ENCODE results near the gene PRKCE. TPM values are rescaled to one million over a fixed set of nuclear protein-coding genes. Genes with fewer than 3 reads are reported as not detected.
A peak's percentile ranks its signal among the peaks of the same experiment; 100 is the strongest.

Gene PRKCE
- total RNA-seq, 1 donor from 2014 or later: 2.4 TPM

DNA sequence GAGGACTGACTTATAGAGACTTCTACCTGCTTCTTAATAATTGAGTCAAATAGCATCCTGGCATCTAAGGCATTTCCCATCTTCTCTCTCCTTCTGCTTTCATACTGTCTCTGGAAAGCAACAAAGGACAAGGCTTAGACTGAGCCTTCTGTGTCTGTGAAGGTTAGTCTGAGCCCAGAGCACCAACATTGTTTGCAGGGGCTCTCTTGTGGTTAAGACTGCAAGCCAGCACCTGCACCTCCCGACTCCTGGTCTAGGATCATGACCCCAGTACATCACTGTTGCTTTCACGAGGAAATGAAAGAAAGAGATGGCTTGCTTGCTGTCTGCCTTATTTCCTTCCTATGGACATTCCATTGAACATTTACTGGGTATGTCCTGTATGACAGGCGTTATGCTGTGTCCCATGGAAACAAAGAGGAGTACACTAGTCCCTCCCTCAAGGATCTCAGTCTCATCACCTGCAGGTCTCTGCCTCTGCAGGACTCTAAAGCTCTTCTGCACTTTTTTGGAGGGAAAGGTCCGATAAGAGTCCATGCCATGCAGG, 330.0 kb downstream of the PRKCE start:
- DNase-seq (ENCODE audit: low read depth): no peak

DNA sequence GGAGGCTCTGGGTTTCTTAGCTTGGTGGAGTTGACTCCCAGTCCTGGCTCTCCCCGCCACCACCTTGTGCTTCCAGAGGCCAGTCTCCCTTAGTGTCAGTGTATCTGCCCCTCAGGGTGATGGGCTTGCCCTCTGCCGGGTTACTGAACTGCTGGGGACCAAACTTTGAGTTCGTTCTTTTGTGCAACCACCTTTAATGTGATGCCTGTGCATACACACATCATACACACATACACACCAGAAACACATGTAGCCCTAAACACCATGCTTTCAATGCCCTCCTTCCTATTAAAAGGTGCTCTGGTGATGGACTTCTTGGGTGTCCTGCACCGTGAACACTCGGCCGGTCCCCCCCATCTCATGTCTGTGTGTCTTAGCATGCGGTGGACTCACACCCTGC, 330.6 kb downstream of the PRKCE start:
- DNase-seq (ENCODE audit: low read depth): no peak

- DNase-seq (ENCODE audit: low read depth): no peak
Observed at GRCh38 chr2:45983213-45983612, 331.7 kb downstream of the PRKCE start.

- DNase-seq (ENCODE audit: low read depth): no peak
Observed at GRCh38 chr2:45984366-45984765, 332.9 kb downstream of the PRKCE start.

- DNase-seq (ENCODE audit: low read depth): no peak
Observed at GRCh38 chr2:45984896-45985473, 333.5 kb downstream of the PRKCE start.

DNA sequence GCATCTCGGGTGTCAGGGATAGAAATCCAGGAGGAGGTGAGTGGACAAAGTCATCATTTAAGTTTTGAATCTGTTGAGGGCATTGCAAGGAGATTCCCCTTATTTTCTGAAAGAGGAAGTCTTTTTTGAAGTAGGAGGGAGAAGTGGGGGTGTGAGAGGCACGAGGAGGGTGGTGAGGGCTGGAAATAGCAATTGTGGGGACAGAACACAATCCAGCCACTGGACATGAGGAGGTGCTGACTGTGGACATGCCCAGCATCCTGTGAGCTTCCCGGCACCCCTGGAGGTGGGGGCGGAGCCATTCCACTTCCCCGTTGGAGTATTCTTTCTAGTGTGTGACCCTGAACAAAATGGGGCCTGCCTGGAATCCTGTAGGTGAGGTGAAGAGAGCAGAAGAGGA, 335.0 kb downstream of the PRKCE start:
- DNase-seq (ENCODE audit: low read depth): no peak

DNA sequence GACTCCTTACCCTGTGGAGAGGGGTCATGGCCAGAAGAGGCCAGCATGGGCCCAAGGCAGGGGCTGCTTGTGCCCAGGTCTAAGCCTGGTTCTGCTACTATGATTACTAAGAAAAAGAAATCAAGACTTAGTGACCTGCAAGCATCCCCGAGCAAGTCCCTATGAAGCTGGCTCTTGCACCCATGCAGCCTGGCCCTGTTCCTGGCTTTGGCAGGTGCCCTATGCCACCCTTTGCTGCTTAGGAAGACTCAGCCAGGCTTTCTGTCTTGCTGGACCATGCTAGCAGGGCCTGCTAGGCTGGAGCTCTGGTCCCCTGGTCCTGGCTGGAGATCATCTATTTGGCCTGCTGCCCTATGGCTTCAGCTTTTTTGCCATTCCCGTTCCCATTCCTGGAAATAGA, 336.4 kb downstream of the PRKCE start:
- DNase-seq (ENCODE audit: low read depth): no peak

DNA sequence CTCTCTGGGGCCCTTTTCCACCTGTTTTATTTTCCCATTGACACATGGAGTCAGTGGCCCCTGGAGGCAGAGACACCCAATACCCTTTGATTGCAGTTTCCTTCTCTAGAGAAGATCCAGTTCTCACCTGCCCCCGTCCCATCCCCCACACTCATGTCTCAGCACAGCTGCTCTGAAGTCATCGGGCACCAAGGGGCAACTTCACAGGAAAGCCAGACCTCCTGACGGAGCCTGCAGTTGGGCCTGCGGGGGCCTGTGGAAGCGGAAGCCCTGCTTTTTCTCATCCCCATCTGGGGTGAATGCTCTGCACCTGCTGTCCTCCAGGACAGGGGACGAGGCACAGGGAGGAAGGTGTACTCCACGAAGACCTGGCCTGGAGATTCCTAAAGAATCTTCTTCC, 337.4 kb downstream of the PRKCE start:
- DNase-seq (ENCODE audit: low read depth): peak; percentile 33

- DNase-seq (ENCODE audit: low read depth): no peak
Observed at GRCh38 chr2:45990131-45990530, 338.7 kb downstream of the PRKCE start.

DNA sequence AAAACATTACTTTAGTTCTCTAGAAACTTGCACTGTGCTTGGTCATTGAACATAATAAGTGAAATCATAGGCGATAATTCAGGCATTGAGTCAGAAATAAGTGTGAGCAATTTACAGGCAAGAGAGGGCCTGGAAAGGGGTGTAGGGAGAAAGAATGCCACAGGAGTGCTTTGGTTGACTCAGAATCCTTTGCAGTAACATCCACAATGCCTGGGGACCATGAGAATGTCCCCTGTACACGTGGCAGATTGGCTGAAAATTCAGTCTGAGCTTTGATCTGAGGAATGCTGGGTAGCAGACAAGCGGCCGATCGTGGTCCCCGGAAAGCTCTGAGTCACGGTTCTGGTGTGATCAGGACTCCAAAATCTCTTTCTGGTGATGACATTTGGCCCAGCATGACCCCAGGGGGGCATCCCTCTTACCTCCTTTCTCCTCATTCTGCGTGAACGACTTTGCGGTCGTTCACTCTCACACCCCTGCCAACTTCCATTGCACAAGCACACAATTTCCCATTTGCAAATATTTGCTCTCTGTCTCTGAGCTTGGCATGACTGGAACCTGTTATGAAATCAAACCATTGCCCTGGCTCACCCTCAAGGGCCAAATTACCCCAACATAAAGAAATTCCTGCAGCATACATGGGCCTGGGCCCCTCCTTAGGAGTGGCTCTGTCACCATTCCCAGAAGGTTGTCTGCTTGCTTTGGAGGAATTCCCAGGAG, 340.7 kb downstream of the PRKCE start:
- DNase-seq (ENCODE audit: low read depth): peak; percentile 86

GRCh38 chr2:45992741-45993475, 341.4 kb downstream of the PRKCE start:
- DNase-seq (ENCODE audit: low read depth): no peak

GRCh38 chr2:45993476-45993991, 342.1 kb downstream of the PRKCE start:
- peak; percentile 83 for DNase-seq (ENCODE audit: low read depth)

DNA sequence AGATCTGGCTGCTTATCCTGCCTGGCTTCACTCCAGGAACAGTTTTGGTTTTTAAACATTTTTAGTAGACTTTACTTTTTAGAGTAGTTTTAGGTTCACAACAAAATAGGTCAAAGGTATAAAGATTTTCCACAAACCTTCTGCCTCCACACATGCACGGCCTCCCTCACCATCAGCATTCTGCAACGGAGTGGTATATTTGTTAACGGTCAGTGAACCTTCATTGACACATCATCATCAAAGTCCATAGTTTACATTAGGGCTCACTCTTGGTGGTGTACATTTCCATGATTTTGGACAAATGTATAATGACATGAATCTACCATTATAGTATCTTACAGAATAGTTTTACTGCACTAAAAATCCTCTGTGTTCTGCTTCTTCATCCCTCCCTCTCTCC, 342.6 kb downstream of the PRKCE start:
- DNase-seq (ENCODE audit: low read depth): no peak

DNA sequence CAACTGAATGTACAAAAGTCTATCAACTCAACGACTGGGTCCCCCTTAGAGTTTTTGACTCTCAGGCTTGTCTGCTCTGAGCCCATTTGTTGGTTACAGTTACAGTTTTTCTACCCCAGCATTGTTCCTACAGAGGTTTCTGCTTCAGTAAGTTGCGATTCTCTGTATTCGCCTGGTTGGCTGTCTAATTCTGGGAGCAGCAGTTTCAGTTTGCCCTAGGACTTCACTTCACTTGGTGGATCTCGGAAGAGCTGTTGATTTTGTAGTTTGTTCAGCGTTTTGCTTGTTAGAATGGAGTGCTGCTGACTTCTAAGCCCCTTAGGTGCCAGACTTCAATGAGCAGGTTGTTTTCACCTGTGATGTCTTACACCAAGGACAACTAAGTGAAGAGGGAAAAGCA, 349.2 kb downstream of the PRKCE start:
- DNase-seq (ENCODE audit: low read depth): no peak

DNA sequence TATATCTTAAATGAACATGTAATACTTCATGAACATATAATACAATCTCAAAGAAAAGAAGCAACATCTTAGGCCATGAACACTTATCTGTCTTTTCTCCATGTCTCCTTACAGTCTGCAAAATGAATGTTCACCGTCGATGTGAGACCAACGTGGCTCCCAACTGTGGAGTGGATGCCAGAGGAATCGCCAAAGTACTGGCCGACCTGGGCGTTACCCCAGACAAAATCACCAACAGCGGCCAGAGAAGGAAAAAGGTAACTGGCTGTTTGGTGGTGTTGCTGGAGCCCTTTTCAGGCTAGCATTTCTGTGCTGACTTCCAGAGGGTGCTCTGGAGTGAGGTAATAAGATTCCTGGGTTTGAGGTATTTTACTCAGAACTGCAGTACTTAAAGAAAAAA, 349.8 kb downstream of the PRKCE start:
- no peak for DNase-seq (ENCODE audit: low read depth)

DNA sequence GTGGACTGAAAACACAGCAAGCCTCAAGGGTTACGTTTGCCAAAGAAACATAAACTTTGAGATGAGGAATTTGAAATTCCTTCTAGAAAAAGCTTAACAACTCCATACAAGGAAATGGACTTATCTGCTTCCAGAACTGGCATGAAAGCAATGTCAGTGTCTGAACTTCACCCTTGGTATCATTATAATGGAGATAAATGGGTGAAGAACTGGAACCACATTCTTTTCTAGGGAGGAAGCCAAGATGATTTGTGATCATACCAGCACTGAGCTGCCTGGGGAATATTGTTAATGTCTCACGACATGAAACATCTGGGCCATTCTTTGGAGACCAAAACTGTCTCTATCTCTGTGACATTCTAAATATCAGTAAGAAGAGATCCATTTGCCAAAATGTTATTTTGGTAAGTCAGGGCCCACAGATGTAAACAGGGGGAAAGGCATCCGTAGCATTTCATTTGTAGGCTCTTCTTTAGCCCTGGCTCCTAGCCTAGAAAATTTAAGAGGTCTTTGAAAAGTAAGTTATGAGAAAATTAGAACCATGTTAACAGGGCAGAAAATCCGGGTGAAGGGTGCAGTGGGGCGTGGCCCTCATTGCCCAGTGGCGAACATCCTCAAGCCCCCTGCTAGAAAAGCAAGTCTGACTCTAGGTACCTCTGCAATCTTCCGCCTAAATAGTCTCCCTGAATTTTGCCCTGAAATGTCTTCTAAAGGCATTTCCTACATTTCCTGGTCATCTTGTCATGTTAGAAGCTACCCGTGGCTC, 350.4 kb downstream of the PRKCE start:
- no peak for DNase-seq (ENCODE audit: low read depth)

GRCh38 chr2:46002507-46002883, 351.0 kb downstream of the PRKCE start:
- no peak for DNase-seq (ENCODE audit: low read depth)

DNA sequence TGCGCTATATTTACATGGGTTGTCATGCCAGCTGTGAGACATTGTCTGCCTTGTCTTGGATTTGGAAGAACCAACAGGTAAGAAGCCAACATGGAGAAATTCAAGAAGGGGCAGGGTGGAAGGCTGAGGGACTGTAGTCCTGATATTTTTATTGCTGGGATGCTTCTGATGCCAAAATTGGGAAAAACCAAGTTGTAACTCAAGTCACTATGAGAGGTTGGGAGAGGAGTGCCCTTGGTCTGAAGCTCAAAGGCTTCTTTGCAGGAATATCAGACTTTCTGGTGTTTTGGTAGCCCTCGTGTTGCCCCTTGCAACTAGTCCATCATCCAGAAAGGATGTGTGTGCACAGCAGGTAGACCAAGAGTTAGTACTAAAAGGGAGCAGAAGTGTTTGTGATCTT, 351.5 kb downstream of the PRKCE start:
- DNase-seq (ENCODE audit: low read depth): no peak

GRCh38 chr2:46003903-46004473, 352.5 kb downstream of the PRKCE start:
- DNase-seq (ENCODE audit: low read depth): peak; percentile 22

DNA sequence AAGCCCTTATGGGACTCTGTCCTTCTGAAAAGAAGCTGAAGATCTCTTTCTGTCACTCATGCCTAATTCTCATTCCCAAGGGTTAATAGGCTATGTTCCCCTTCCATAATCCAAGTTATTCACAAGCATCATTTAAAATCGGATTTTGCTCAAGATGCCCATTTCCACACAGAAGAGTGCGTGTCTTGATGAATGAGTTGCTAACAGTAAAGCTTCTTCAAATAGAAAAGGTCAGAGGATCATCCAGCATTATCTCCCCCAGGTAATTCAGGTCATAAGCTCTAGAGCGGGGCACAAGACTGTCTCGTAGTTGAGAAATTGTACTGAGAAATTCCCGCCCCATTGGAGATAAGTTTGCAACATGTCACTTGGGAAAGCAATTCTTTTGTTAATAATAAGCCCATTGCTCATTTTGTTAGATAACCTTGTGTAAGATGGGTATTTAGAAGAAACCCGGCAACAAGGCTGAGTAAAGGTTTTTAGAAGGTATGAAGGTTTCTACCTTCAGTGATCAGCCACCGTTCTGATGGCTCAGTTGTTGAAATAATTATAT, 355.1 kb downstream of the PRKCE start:
- no peak for DNase-seq (ENCODE audit: low read depth)

GRCh38 chr2:46007412-46007811, 355.9 kb downstream of the PRKCE start:
- no peak for DNase-seq (ENCODE audit: low read depth)
